Osteoblast (primary cell): Measurements from ENCODE around the gene WWOX. TPM values are rescaled to one million over a fixed set of nuclear protein-coding genes. Genes with fewer than 3 reads are reported as not detected.

ENCODE experiments used
- DNase-seq: peaks from one replicate; pipeline ENCODE4 v3.0.0; 2011; ENCODE audit warnings: low spot score, mixed read lengths; ENCODE audit not compliant: insufficient read length; ENCODE audit errors: missing footprints
- H2AFZ ChIP-seq: 2 replicates; pipeline ENCODE4 v1.6.0; 2011; ENCODE audit warnings: mild to moderate bottlenecking, low read length
- H3K27ac ChIP-seq: 2 replicates; pipeline ENCODE4 v1.5.1; 2011; ENCODE audit warnings: mild to moderate bottlenecking, low read depth, low read length, moderate library complexity
- H3K27me3 ChIP-seq: 2 replicates; pipeline ENCODE4 v1.6.0; 2012; ENCODE audit warnings: mild to moderate bottlenecking, control low read depth, inconsistent platforms, low read length, moderate library complexity; ENCODE audit not compliant: insufficient read depth
- H3K36me3 ChIP-seq: 2 replicates; pipeline ENCODE4 v1.5.1; 2011; ENCODE audit warnings: mild to moderate bottlenecking, low read length, control low read depth, moderate library complexity; ENCODE audit not compliant: insufficient read depth
- H3K4me1 ChIP-seq: 2 replicates; pipeline ENCODE4 v1.5.1; 2011; ENCODE audit warnings: mild to moderate bottlenecking, low read length, control low read depth, moderate library complexity; ENCODE audit not compliant: insufficient read depth
- H3K4me2 ChIP-seq: 2 replicates; pipeline ENCODE4 v1.6.0; 2011; ENCODE audit warnings: mild to moderate bottlenecking, low read length; ENCODE audit not compliant: insufficient read depth
- H3K4me3 ChIP-seq: fragments of 200-600 bp; sonication (generic); 3 replicates; pipeline ENCODE4 v1.5.1; 2012; ENCODE audit warnings: mild to moderate bottlenecking, low read length, inconsistent platforms; ENCODE audit not compliant: insufficient read depth
- H3K79me2 ChIP-seq: 2 replicates; pipeline ENCODE4 v1.6.0; 2012; ENCODE audit warnings: mild to moderate bottlenecking, low read length, control low read depth, inconsistent platforms; ENCODE audit not compliant: insufficient read depth
- H3K9me3 ChIP-seq: 2 replicates; pipeline ENCODE4 v1.5.1; 2011; ENCODE audit warnings: low read depth, low read length, control low read depth
- H4K20me1 ChIP-seq: 2 replicates; pipeline ENCODE4 v1.6.0; 2012; ENCODE audit warnings: mild to moderate bottlenecking, low read length, control low read depth; ENCODE audit not compliant: insufficient read depth
- CTCF ChIP-seq: IDR thresholded peaks from 2 replicates; pipeline ENCODE4 v1.5.1; 2011; ENCODE audit warnings: mild to moderate bottlenecking, low read depth, low read length, moderate library complexity; ENCODE audit errors: extremely low read depth
- total RNA-seq: library from RNA; depleted of rRNA; stranded (reverse); fragments of >200 nt; gene quantifications from 2 replicates; pipeline ENCODE4 v1.2.3, GENCODE V29; 2012

The WWOX gene
- total RNA-seq, 1 donor, result 23.9 TPM

- Histone ChIP-seq H3K27ac (no peak overlapping the region), H2AFZ (no peak overlapping the region), H3K4me3 (no peak overlapping the region), H4K20me1 (no peaks in the 10 kb centered on the region), H3K36me3 (no peaks in the 10 kb centered on the region), H3K4me2 (no peak overlapping the region), H3K4me1 (no peaks in the 10 kb centered on the region), H3K9me3 (peaks cover 2% of the 10 kb centered on the region), H3K79me2 (no peaks in the 10 kb centered on the region), H3K27me3 (no peaks in the 10 kb centered on the region)
- no peak for TF ChIP-seq CTCF
- DNase-seq, result no peak
Observed at GRCh38 chr16:78254841-78255240, 155.4 kb downstream of the WWOX start.

- DNase-seq, result no peak
- no peak overlapping the region for H3K27ac ChIP-seq
- H3K79me2 ChIP-seq, result no peaks in the 10 kb centered on the region
- H3K4me2 ChIP-seq, result no peak overlapping the region
- H3K4me3 ChIP-seq, result no peak overlapping the region
- H3K9me3 ChIP-seq, result peaks cover 2% of the 10 kb centered on the region
- no peaks in the 10 kb centered on the region for H3K36me3 ChIP-seq
- TF ChIP-seq CTCF, result no peak
- no peaks in the 10 kb centered on the region for H3K4me1 ChIP-seq
- no peak overlapping the region for H2AFZ ChIP-seq
- H4K20me1 ChIP-seq, result no peaks in the 10 kb centered on the region
- H3K27me3 ChIP-seq, result no peaks in the 10 kb centered on the region
Observed at GRCh38 chr16:78256686-78257375, 157.4 kb downstream of the WWOX start.

- H3K4me1 ChIP-seq, result no peaks in the 10 kb centered on the region
- H3K9me3 ChIP-seq, result peaks cover 2% of the 10 kb centered on the region
- H3K27me3 ChIP-seq, result no peaks in the 10 kb centered on the region
- H4K20me1 ChIP-seq, result no peaks in the 10 kb centered on the region
- H2AFZ ChIP-seq, result no peak overlapping the region
- TF ChIP-seq CTCF, result no peak
- no peak for DNase-seq
- no peaks in the 10 kb centered on the region for H3K79me2 ChIP-seq
- H3K36me3 ChIP-seq, result no peaks in the 10 kb centered on the region
- H3K27ac ChIP-seq, result no peak overlapping the region
- no peak overlapping the region for H3K4me3 ChIP-seq
- no peak overlapping the region for H3K4me2 ChIP-seq
Observed at GRCh38 chr16:78257376-78257728, 157.9 kb downstream of the WWOX start.

GRCh38 chr16:78258375-78259065 lies 159.1 kb downstream of the WWOX start:
- no peak for DNase-seq
- H4K20me1 ChIP-seq, result no peaks in the 10 kb centered on the region
- no peak overlapping the region for H3K4me3 ChIP-seq
- peaks cover 2% of the 10 kb centered on the region for H3K9me3 ChIP-seq
- no peaks in the 10 kb centered on the region for H3K27me3 ChIP-seq
- no peak for TF ChIP-seq CTCF
- no peaks in the 10 kb centered on the region for H3K4me1 ChIP-seq
- H3K79me2 ChIP-seq, result no peaks in the 10 kb centered on the region
- no peaks in the 10 kb centered on the region for H3K36me3 ChIP-seq
- no peak overlapping the region for H3K4me2 ChIP-seq
- H2AFZ ChIP-seq, result no peak overlapping the region
- H3K27ac ChIP-seq, result no peak overlapping the region
